HCT116 (cell line): ENCODE measurements around the gene TENM4. TPM values are rescaled to one million over a fixed set of nuclear protein-coding genes. Genes with fewer than 3 reads are reported as not detected.

Experiments used
- ATAC-seq: fragments of 200-7000 bp; cut with Tn5 transposase; 2 replicates; pipeline ENCODE4 v1.9.1; 2020; ENCODE audit warnings: mild to moderate bottlenecking, moderate library complexity
- BruUV-seq: library from RNA; stranded (reverse); fragments of 400-500 nt; replicated peaks from 2 replicates; lab custom pipeline; 2021; lab: Mats Ljungman, UMichigan
- CTCF ChIA-PET: fragments of 300-600 bp; sonication (Branson Sonifier 250); formaldehyde crosslinking; loops from one replicate; lab custom pipeline; 2021; ENCODE audit warnings: antibody characterized with exemption; lab: Charles Lee
- POLR2A ChIA-PET: fragments of 300-600, 350-600 bp; sonication (Branson Sonifier 250); formaldehyde crosslinking; loops from one replicate; lab custom pipeline; 2021; ENCODE audit warnings: antibody characterized with exemption; lab: Charles Lee
- RAD21 ChIA-PET, 2 experiments: fragments of 300-600 bp; sonication (Branson Sonifier 250); formaldehyde crosslinking; loops; one replicate each; lab custom pipeline; 2023; ENCODE audit warnings: low total read pairs in 2 of 2; ENCODE audit not compliant: uncharacterized antibody in 2 of 2, unreplicated experiment in 2 of 2, low non-redundant PET in 1 of 2; lab: Charles Lee
- DNase-seq: peaks from one replicate; pipeline ENCODE4 v3.0.0-alpha.2; 2010; ENCODE audit warnings: low read depth, low spot score
- H2AFZ ChIP-seq: fragments of 200-600 bp; shearing (Covaris generic), sonication (generic); 2 replicates; pipeline ENCODE4 v1.6.1; 2017; ENCODE audit warnings: low read depth, mixed run types, mixed read lengths, antibody characterized with exemption, low read length; ENCODE audit not compliant: poor library complexity, severe bottlenecking
- H3K27ac ChIP-seq: 2 replicates; pipeline ENCODE4 v1.5.1; 2012; ENCODE audit warnings: low read depth, low read length
- H3K27me3 ChIP-seq: fragments of 200-600 bp; sonication (generic); 2 replicates; pipeline ENCODE4 v1.6.1; 2016; ENCODE audit warnings: mixed run types, low read length, mixed read lengths; ENCODE audit not compliant: insufficient read depth
- H3K36me3 ChIP-seq, 2 experiments: fragments of 200-500 bp in 1 of 2; fragments of 200-600 bp in 1 of 2; sonication (Bioruptor generic) in 1 of 2; sonication (generic) in 1 of 2; 2 replicates each; pipeline versions ENCODE4 v1.5.1 to v1.6.1; 2014 to 2016; ENCODE audit warnings: low read length in 2 of 2, inconsistent platforms in 1 of 2, mixed read lengths in 1 of 2, mixed run types in 1 of 2; ENCODE audit not compliant: insufficient read depth in 2 of 2, control insufficient read depth in 1 of 2
- H3K4me1 ChIP-seq, 2 experiments: fragments of 200-600 bp in 1 of 2; sonication (generic) in 1 of 2; 2 replicates each; pipeline versions ENCODE4 v1.5.1 to v1.6.1; 2012 to 2017; ENCODE audit warnings: low read length in 2 of 2, inconsistent platforms in 1 of 2, mild to moderate bottlenecking in 1 of 2, mixed read lengths in 1 of 2, mixed run types in 1 of 2, moderate library complexity in 1 of 2; ENCODE audit not compliant: insufficient read depth in 2 of 2, control insufficient read depth in 1 of 2
- H3K4me2 ChIP-seq: fragments of 200-600 bp; sonication (generic); 2 replicates; pipeline ENCODE4 v1.6.1; 2017; ENCODE audit warnings: mixed run types, low read length, mixed read lengths
- H3K4me3 ChIP-seq, 2 experiments: fragments of 200-600 bp in 1 of 2; sonication (generic) in 1 of 2; replicated peaks in 1 of 2; 2 replicates each; pipeline ENCODE4 v1.5.1; 2011 to 2016; ENCODE audit warnings: low read length in 2 of 2, control low read depth in 1 of 2, low read depth in 1 of 2, mild to moderate bottlenecking in 1 of 2, mixed read lengths in 1 of 2, mixed run types in 1 of 2
- H3K79me2 ChIP-seq: fragments of 200-600 bp; sonication (generic); 2 replicates; pipeline ENCODE4 v1.6.1; 2017; ENCODE audit warnings: mild to moderate bottlenecking, mixed run types, low read length, moderate library complexity, mixed read lengths; ENCODE audit not compliant: insufficient read depth
- H3K9ac ChIP-seq: fragments of 200-600 bp; sonication (generic); 2 replicates; pipeline ENCODE4 v1.6.1; 2016; ENCODE audit warnings: low read length, mixed read lengths
- H3K9me2 ChIP-seq: fragments of 200-600 bp; sonication (generic), shearing (Covaris generic); 2 replicates; pipeline ENCODE4 v1.6.1; 2017; ENCODE audit warnings: mixed run types, mild to moderate bottlenecking, moderate library complexity; ENCODE audit not compliant: insufficient read depth
- H3K9me3 ChIP-seq, 2 experiments: fragments of 200-500 bp in 1 of 2; fragments of 200-600 bp in 1 of 2; sonication (Bioruptor generic) in 1 of 2; sonication (generic) in 1 of 2; 2 replicates each; pipeline ENCODE4 v1.6.1; 2014 to 2017; ENCODE audit warnings: low read length in 2 of 2, mixed read lengths in 2 of 2, inconsistent platforms in 1 of 2, low read depth in 1 of 2, mild to moderate bottlenecking in 1 of 2, mixed run types in 1 of 2, moderate library complexity in 1 of 2; ENCODE audit not compliant: control insufficient read depth in 1 of 2, insufficient read depth in 1 of 2
- H4K20me1 ChIP-seq: fragments of 200-600 bp; sonication (generic), shearing (Covaris generic); 2 replicates; pipeline ENCODE4 v1.6.1; 2017; ENCODE audit warnings: mixed run types, mild to moderate bottlenecking, moderate library complexity; ENCODE audit not compliant: insufficient read depth
- ATF3 ChIP-seq: IDR thresholded peaks from 2 replicates; pipeline ENCODE4 v1.6.1; 2012
- CBX3 ChIP-seq: IDR thresholded peaks from 2 replicates; pipeline ENCODE4 v1.6.1; 2012; ENCODE audit warnings: low read depth
- CEBPB ChIP-seq: IDR thresholded peaks from 2 replicates; pipeline ENCODE4 v1.6.1; 2012; ENCODE audit warnings: low read depth
- CTCF ChIP-seq, 3 experiments: fragments of 200-600 bp in 1 of 3; sonication (generic) in 1 of 3; IDR thresholded peaks in 2 of 3; conservative IDR thresholded peaks in 1 of 3; 2 replicates each; pipeline ENCODE4 v1.5.1; 2012 to 2017; ENCODE audit warnings: low read depth in 2 of 3, low read length in 2 of 3, antibody characterized with exemption in 1 of 3, borderline replicate concordance in 1 of 3, control low read depth in 1 of 3, mild to moderate bottlenecking in 1 of 3, mixed read lengths in 1 of 3, mixed run types in 1 of 3, moderate library complexity in 1 of 3; ENCODE audit not compliant: insufficient read depth in 1 of 3
- EZH2phosphoT487 ChIP-seq: fragments of 200-600 bp; IDR thresholded peaks from 2 replicates; pipeline ENCODE4 v1.6.1; 2018; ENCODE audit warnings: antibody characterized with exemption, borderline replicate concordance
- FOSL1 ChIP-seq: IDR thresholded peaks from 2 replicates; pipeline ENCODE4 v1.6.1; 2012; ENCODE audit warnings: low read depth
- JUND ChIP-seq: IDR thresholded peaks from 2 replicates; pipeline ENCODE4 v1.6.1; 2012
- MAX ChIP-seq: IDR thresholded peaks from 2 replicates; pipeline ENCODE4 v1.6.1; 2012
- POLR2A ChIP-seq: IDR thresholded peaks from 2 replicates; pipeline ENCODE4 v1.7.0; 2011; ENCODE audit warnings: borderline replicate concordance; ENCODE audit not compliant: insufficient read depth, insufficient read length; ENCODE audit errors: extremely low read depth
- REST ChIP-seq: IDR thresholded peaks from 2 replicates; pipeline ENCODE4 v1.6.1; 2012; ENCODE audit warnings: low read depth
- SIN3A ChIP-seq: IDR thresholded peaks from 2 replicates; pipeline ENCODE4 v1.6.1; 2012; ENCODE audit warnings: low read depth
- SRF ChIP-seq: IDR thresholded peaks from 2 replicates; pipeline ENCODE4 v1.6.1; 2012; ENCODE audit warnings: low read depth
- TCF7L2 ChIP-seq: IDR thresholded peaks from 2 replicates; pipeline ENCODE4 v1.7.0; 2011; ENCODE audit warnings: borderline replicate concordance, inconsistent platforms; ENCODE audit not compliant: insufficient read depth, insufficient read length; ENCODE audit errors: extremely low read depth
- ZNF274 ChIP-seq: fragments of 200-500 bp; sonication (Bioruptor generic); IDR thresholded peaks from 2 replicates; pipeline ENCODE4 v1.6.1; 2014; ENCODE audit warnings: mild to moderate bottlenecking, low read depth, low read length, inconsistent platforms
- intact Hi-C: fragments of 100-400 bp; cut with micrococcal nuclease; formaldehyde crosslinking; loops from 2 replicates; pipeline ENCODE4 v1.10.0; 2022
- total RNA-seq: library from RNA; stranded (reverse); gene quantifications from one replicate; pipeline ENCODE4 v1.2.1, GENCODE V29; 2021; ENCODE audit not compliant: unreplicated experiment

Gene TENM4
- total RNA-seq, 1 experiment from 2014 or later = 0.05 TPM

- TF ChIP-seq CTCF (IDR thresholded peaks at IDR 0.05 in 2 of 3, conservative IDR thresholded peaks at IDR 0.05 in 1 of 3; ENCODE audit: borderline replicate concordance in 1 of 3, insufficient read depth in 1 of 3, low read depth in 2 of 3, low read length in 2 of 3) = no peak
- no peak for TF ChIP-seq EZH2phosphoT487
- no peak for TF ChIP-seq JUND
- no peak for TF ChIP-seq TCF7L2
- TF ChIP-seq CBX3 = no peak
- no peak for TF ChIP-seq ZNF274
- TF ChIP-seq FOSL1 = no peak
- no peak for TF ChIP-seq MAX
- no peak for TF ChIP-seq ATF3
Observed at GRCh38 chr11:78893996-78894395, 546.8 kb downstream of the TENM4 start (continued).

GRCh38 chr11:78889698-78890097, 551.1 kb downstream of the TENM4 start:
- Histone ChIP-seq H3K27ac (no peak overlapping the region), H3K4me1 (no peaks in the 10 kb centered on the region), H2AFZ (no peak overlapping the region), H3K27me3 (peaks cover 57% of the 10 kb centered on the region)
- RAD21 ChIA-PET = no interaction called here
- TF ChIP-seq SIN3A (no peak), JUND (no peak), ATF3 (no peak), CEBPB (no peak), EZH2phosphoT487 (no peak), REST (no peak), SRF (no peak), POLR2A (no peak), ZNF274 (no peak), FOSL1 (no peak), CTCF (IDR thresholded peaks at IDR 0.05 in 2 of 3, conservative IDR thresholded peaks at IDR 0.05 in 1 of 3; ENCODE audit: borderline replicate concordance in 1 of 3, insufficient read depth in 1 of 3, low read depth in 2 of 3, low read length in 2 of 3) (no peak), TCF7L2 (no peak)
- TF ChIP-seq, all 23 proteins: peak for 0
- H3K9ac ChIP-seq = no peak overlapping the region
- ATAC-seq (no peak), DNase-seq (no peak)
- no peaks in the 10 kb centered on the region for H4K20me1 ChIP-seq
- H3K9me3 ChIP-seq = no peaks in the 10 kb centered on the region
- intact Hi-C loops = no loop called here
- no peaks in the 10 kb centered on the region for H3K36me3 ChIP-seq
- ChIA-PET CTCF (no interaction called here), POLR2A (no interaction called here)
- no peak overlapping the region for H3K4me2 ChIP-seq
- no TSS peak for BruUV-seq
- H3K4me3 ChIP-seq = no peak overlapping the region
- no peaks in the 10 kb centered on the region for H3K79me2 ChIP-seq
- no peaks in the 10 kb centered on the region for H3K9me2 ChIP-seq
